GM19455 (cell line): ENCODE measurements around the gene ATP2B3.
A peak's percentile ranks its signal among the peaks of the same experiment; 100 is the strongest.
"Not testable (repeated sequence)": the region's sequence is repeated elsewhere in the genome, so short reads cannot be mapped to it uniquely, and the experiment has no call there.

ENCODE experiments used
- ATAC-seq: cut with Tn5 transposase; IDR thresholded peaks from one replicate; pipeline ENCODE4 v1.9.1; 2021; ENCODE audit not compliant: unreplicated experiment

The ATP2B3 gene

GRCh38 chrX:153592091-153592833, 74.8 kb downstream of the ATP2B3 start:
- ATAC-seq, result no peak

DNA sequence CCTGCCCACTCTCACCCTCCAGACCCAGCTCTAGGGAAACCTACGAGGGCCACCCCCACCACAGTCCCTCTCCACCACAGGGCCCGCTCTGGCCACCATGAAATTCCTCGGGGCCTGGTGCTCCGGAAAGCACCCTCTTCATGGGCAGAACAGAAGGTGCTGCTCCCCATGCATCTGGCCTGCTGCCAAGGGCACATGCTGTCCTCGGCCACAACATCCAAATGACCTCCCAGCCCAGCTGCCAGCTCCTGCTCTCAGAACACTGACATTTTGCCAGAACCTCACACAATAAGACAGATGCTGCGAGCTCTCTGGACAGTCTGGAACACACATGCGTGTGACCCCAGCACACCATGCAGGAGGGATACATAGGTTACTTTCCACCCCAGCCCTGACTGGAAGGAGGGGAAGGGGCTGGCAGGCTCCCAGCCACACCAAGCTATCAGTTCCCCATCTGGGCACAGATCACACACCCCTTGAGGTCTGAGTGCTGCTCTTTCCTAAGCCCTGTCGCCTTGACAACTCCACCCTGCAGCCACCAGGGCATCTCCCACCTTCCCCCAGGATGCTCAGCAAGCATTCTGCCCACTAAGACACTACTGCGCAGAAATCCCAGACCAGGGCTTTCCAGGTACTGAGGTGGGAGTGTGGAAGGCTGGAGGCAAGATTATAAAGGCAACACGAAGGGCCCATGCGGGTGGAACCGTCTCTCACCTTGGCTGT, 75.7 kb downstream of the ATP2B3 start:
- no peak for ATAC-seq

DNA sequence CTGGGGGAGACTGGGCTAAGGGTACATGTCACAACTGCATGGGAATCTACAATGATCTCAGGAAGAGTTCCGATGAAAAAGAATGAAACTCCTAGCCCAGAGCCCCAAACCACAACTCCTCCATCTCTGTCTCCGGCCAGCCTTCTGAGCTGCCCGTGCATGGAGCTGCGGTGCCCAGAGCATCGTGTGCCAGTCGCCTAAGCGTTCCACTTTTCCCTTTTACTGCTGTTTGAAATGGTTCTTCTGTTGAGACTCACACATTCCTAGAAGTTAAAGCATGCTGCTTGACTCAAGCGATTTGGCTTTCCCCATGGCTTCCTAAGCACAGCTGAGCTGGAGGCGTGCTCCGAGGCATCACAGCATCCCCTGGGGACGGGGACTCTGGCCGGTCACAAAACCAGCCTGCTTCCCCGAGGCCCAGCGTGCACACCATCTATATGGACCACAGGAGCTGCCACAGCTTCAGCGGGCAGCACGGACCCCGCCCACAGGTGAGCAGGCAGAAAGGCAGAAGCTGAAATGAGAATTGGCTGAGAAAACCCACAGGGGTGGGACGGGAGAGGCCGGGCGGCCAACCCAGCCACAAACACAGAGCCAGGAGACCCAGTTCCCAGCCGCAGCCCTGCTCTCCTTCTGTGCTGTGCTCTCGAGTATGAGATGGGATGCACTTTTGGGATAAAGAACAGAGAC, 76.5 kb downstream of the ATP2B3 start:
- ATAC-seq, result no peak

- ATAC-seq, result no peak
These were observed 77.9 kb downstream of the ATP2B3 start for GRCh38 chrX:153595387-153595786.

DNA sequence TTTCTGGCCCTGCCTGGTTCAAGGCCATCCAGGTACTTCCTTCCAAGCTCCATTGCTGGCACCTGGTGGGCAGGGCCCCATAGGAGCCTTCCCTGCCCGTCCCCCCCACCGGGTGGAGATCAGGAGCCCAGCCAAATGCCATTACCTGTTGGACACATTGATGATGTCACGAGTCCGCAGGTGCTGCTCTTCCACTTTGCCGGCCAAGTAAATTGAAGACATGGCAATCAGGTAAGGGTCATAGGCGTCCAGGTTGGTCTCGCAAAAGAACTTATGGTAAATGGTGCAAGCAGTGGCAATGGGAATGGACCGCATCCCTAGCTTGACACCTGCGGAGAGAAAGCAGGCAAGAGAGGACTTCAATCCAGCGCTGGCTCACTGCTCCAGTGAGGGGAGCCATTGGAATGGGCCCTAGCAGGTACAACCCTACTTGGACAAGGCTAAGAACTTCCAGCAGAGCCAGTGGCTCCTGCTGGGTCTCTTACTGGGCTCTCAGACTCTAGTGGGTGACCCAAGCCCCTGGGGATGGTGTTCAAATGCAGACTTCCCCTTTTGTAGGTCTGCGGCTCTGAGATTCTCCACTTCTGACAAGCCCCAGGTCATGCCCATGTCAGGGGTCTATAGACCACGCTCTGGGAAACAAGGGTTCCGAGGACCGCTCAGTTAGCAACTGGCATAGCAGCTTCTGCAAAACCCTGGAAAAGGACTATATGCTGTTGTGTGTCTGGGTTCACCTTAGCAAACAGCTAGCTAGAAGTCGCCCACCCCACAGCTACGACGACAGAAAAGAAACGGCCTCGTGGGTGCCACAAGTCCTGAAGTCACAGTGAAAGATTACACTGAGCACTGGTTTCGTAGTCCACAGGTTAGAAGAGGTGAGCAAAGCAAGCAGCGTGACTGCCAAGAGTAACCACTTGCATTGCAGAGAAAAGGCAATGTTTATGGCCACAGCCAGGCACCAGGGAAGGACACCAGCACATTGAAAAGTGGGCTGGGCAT, 78.7 kb downstream of the ATP2B3 start:
- ATAC-seq, result no peak

GRCh38 chrX:153596981-153597750, 79.7 kb downstream of the ATP2B3 start:
- no peak for ATAC-seq

- ATAC-seq, result peak; percentile 48
These were observed 81.2 kb downstream of the ATP2B3 start, which contains the start of gene CCNQ for GRCh38 chrX:153598541-153599191. CCNQ (minus strand) TSS chrX:153599139; CDS start chrX:153599073, 66 bp downstream.

DNA sequence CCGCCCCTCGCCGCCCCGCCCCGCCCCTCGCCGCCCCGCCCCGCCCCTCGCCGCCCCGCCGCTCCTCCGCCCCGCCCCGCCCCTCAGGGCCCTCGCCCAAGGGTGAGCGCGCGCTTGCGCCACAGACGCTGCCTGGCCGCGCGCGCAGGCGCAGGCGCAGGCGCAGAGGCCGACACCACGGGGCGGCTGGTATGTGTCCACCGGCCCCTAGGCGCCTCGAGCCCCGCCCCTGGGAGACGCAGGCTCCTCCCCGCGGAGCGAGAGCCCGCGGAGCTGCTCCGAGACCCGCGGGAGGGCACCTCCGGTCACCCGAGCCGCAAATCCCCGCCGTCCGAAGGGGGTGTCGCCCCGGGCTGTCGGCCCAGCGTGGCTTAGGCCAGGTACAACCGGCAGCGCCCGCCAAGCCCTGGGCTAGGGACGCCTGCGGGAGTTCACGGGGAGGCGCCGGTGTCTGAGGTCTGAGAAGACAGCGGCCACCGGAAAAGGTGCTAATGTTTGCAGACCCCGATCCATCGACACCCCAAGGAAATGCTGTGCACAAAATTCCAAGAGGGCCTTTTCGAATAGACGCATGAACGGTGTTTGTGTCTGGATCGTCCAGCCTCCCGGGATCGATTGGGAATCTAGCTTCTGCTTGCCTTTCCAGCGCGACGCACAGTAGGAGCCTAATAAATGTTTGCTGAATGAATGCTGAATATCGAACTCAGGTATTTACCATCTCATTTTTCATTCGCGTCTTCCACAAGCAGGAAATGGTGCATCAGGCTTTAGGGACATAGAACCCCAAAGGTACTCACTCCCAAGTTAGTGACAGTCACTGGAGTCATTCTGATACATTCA, 82.0 kb downstream of the ATP2B3 start:
- ATAC-seq, result peak; percentile 75

DNA sequence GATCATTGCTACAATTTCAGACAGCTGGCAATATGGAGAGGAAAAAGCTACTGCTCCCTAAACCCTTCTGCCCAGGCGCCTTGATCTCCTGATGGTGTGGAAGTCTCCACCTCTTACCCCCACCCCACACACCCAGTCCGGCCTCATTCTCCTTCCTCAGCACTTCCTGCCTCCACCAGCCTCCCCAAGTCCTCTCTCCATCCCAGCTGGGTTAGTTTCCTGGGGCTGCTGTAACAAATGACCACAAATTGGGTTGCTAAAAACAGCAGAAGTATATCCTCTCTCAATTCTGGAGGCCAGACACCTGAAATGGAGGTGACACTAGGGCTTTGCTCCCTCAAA, 82.6 kb downstream of the ATP2B3 start:
- no peak for ATAC-seq

DNA sequence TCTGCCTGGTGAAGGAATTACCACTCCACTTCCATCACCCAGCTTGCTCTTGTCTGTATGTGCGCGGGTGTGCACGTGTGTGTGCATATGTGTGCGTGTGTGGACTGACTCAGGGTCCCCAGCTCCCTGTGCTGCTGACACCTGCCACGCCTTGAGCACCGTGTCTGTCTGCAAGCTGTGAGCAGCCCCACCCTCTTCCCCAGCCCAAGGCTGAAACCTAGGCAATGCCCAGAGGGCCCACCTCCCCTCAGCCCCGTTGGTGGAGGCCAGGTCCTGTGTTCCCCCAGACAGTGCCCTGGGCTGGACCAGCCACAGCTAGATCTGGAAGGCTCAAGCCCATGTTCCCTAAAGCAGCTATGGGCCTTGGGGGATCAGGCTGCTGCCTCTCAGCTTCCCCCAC, 83.5 kb downstream of the ATP2B3 start:
- no peak for ATAC-seq

- no peak for ATAC-seq
These were observed 84.2 kb downstream of the ATP2B3 start for GRCh38 chrX:153601511-153602110.

GRCh38 chrX:153602601-153603000, 85.2 kb downstream of the ATP2B3 start:
- no peak for ATAC-seq

DNA sequence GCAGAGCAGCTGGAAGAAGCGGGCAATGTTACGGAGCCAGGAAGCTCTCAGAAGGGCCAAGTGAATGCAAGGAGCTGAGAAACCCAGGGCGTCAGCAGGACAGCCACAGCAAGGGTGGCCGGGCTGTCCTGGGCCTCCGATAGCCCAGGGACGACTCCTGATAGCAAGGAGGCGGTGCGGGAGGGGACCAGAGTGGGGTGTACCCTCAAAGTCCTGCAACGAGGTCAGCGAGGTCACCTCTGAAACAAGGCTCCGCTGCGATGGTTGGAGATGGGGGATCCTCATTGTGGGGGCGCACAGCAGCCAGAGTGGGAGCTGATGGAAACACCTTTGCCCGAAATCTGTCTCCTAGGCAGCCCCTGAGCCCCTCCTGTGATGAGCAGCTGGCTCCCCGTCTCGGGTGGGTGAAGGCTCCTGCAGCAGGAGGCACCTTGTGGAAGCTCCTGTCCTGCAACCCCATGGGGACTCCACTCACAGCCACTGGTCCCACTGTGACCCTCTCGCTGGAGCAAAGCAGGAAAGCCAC, 85.8 kb downstream of the ATP2B3 start:
- ATAC-seq, result no peak

DNA sequence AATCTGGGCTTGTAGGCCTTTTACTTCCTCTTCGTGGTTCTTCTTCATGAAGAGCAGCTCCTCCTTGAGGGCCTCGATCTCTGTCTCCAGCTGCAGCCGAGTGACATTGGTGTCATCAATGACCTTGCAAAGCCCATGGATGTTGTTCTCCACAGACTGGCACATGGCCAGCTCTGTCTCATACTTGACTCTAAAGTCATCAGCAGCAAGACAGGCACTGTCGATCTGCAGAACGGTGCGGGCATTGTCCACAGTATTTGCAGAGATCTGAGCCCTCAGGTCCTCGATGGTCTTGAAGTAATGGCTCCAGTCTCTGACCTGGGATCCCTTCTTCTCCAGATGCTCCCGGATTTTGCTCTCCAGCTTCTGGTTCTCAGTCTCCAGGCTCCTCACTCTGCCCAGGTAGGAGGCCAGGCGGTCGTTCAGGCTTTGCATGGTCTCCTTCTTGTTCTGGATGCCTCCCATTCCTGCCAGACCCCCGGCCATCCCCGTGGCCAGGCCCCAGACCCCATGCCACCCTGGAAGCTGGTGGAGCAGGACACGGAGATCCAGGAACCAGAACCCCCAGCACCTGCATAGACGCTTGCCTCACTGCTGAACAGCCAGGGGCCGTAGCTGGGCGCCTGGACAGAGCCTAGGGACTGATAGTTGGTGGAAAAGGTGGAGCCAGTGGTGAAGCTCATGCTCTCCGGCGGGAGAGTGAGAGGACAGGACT, 87.4 kb downstream of the ATP2B3 start:
- not testable (repeated sequence) for ATAC-seq

DNA sequence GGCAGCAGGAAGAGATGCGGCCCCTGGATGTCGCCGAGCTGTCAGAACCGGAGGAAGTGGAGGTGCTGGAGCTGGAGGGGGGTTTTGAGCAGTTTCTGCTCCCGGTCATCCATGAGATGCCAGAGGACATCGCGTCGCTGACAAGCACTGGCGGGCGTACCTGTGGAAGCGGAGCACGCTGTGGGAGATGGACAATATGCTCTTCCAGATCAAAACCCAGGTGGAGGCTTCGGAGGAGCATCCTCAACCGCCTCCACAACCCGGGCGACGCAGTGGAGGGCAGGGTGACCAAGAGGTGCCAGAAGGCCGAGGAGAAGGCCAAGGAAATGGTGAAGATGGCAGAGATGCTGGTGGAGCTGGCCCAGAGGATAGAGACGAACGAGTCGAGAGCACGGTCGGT, 89.1 kb downstream of the ATP2B3 start:
- no peak for ATAC-seq

GRCh38 chrX:153608376-153608775, 90.9 kb downstream of the ATP2B3 start:
- no peak for ATAC-seq

- no peak for ATAC-seq
These were observed 91.4 kb downstream of the ATP2B3 start for GRCh38 chrX:153608806-153609205.
